ENCODE measurements around the gene ZBTB46. TPM values are rescaled to one million over a fixed set of nuclear protein-coding genes. Genes with fewer than 3 reads are reported as not detected.
"Not testable (repeated sequence)": the region's sequence is repeated elsewhere in the genome, so short reads cannot be mapped to it uniquely, and the experiment has no call there.

ZBTB46 gene
- total RNA-seq, 2 donors from 2014 or later, result 9.3 to 9.9 TPM

- peaks cover 5% of the 10 kb centered on the region for H3K27me3 ChIP-seq (replicated peaks; ENCODE audit: insufficient read depth)
Observed at GRCh38 chr20:63855363-63856097, 24.5 kb upstream of the ZBTB46 start.

GRCh38 chr20:63854766-63855362 is 23.8 kb upstream of the ZBTB46 start:
- Histone ChIP-seq H3K36me3 (no peaks in the 10 kb centered on the region), H3K9me3 (no peaks in the 10 kb centered on the region), H3K4me1 (ENCODE audit: control insufficient read depth in 1 of 2, low read depth in 2 of 2) (peaks cover 22 to 39% of the 10 kb centered on the region in 2 donors), H3K27ac (peak overlapping the region in 1 of 2 donors; percentile 31), H3K4me3 (peak overlapping the region; percentile 58), H3K27me3 (replicated peaks; ENCODE audit: insufficient read depth) (peaks cover 5% of the 10 kb centered on the region)
- DNase-seq (ENCODE audit: low spot score) (no peak), ATAC-seq (ENCODE audit: insufficient number of reproducible peaks, low FRiP score, low read depth) (no peak)
- TF ChIP-seq CTCF (IDR thresholded peaks at IDR 0.05), result no peak

More at GRCh38 chr20:63855363-63856097, 24.5 kb upstream of the ZBTB46 start:
- Histone ChIP-seq H3K9me3 (no peaks in the 10 kb centered on the region), H3K4me1 (ENCODE audit: control insufficient read depth in 1 of 2, low read depth in 2 of 2) (peaks cover 22 to 39% of the 10 kb centered on the region in 2 donors), H3K27ac (no peak overlapping the region), H3K36me3 (no peaks in the 10 kb centered on the region), H3K4me3 (peak overlapping the region; percentile 58)
- no peak for DNase-seq (ENCODE audit: low spot score)
- no peak for ATAC-seq (ENCODE audit: insufficient number of reproducible peaks, low FRiP score, low read depth)
- no peak for TF ChIP-seq CTCF (IDR thresholded peaks at IDR 0.05)

- H3K4me3 ChIP-seq, result peak overlapping the region; percentile 58
- H3K36me3 ChIP-seq, result no peaks in the 10 kb centered on the region
- H3K27ac ChIP-seq, result peak overlapping the region; percentile 31 to 38
- no peaks in the 10 kb centered on the region for H3K9me3 ChIP-seq
- ATAC-seq (ENCODE audit: insufficient number of reproducible peaks, low FRiP score, low read depth) (no peak), DNase-seq (ENCODE audit: low spot score) (no peak)
- peaks cover 5% of the 10 kb centered on the region for H3K27me3 ChIP-seq (replicated peaks; ENCODE audit: insufficient read depth)
- no peak for TF ChIP-seq CTCF (IDR thresholded peaks at IDR 0.05)
- peaks cover 22 to 37% of the 10 kb centered on the region in 2 donors for H3K4me1 ChIP-seq (ENCODE audit: control insufficient read depth in 1 of 2, low read depth in 2 of 2)
Observed at GRCh38 chr20:63854069-63854765, 23.2 kb upstream of the ZBTB46 start.

- not testable (repeated sequence) for H3K4me3 ChIP-seq; DNase-seq (ENCODE audit: low spot score); H3K9me3 ChIP-seq; H3K36me3 ChIP-seq; ATAC-seq (ENCODE audit: insufficient number of reproducible peaks, low FRiP score, low read depth); H3K27me3 ChIP-seq (replicated peaks; ENCODE audit: insufficient read depth)
- peaks cover 22 to 32% of the 10 kb centered on the region in 2 donors for H3K4me1 ChIP-seq (ENCODE audit: control insufficient read depth in 1 of 2, low read depth in 2 of 2)
- H3K27ac ChIP-seq, result peak overlapping the region in 1 of 2 donors; percentile 38
Observed at GRCh38 chr20:63853733-63854068, 22.6 kb upstream of the ZBTB46 start.

GRCh38 chr20:63851548-63851943 is 20.5 kb upstream of the ZBTB46 start:
- H3K27me3 ChIP-seq (replicated peaks; ENCODE audit: insufficient read depth); H3K27ac ChIP-seq; H3K9me3 ChIP-seq; H3K36me3 ChIP-seq; ATAC-seq (ENCODE audit: insufficient number of reproducible peaks, low FRiP score, low read depth); DNase-seq (ENCODE audit: low spot score); H3K4me3 ChIP-seq: not testable (repeated sequence)
- peaks cover 16 to 27% of the 10 kb centered on the region in 2 donors for H3K4me1 ChIP-seq (ENCODE audit: control insufficient read depth in 1 of 2, low read depth in 2 of 2)
